Right lobe of liver (tissue), 6 donors: ENCODE measurements around the gene TSTD2. TPM values are rescaled to one million over a fixed set of nuclear protein-coding genes. Genes with fewer than 3 reads are reported as not detected.
"Not testable (repeated sequence)": the region's sequence is repeated elsewhere in the genome, so short reads cannot be mapped to it uniquely, and the experiment has no call there.

ENCODE experiments used
- ATAC-seq, 4 donors: fragments of 200-7000 bp; cut with Tn5 transposase; one replicate each; pipeline ENCODE4 v1.9.1; 2020; ENCODE audit warnings: mild to moderate bottlenecking in 4 of 4, moderate library complexity in 4 of 4
- DNase-seq, 3 donors: peaks; one replicate each; pipeline ENCODE4 v3.0.0-alpha.2; 2020
- H3K27ac ChIP-seq, 3 donors: fragments of 200-600 bp; one replicate each; pipeline ENCODE4 v1.8.0; 2022
- H3K27me3 ChIP-seq, 2 donors: fragments of 200-600 bp; one replicate each; pipeline ENCODE4 v1.8.0; 2022
- H3K36me3 ChIP-seq, 4 donors: fragments of 200-600 bp; sonication (generic) in 1 of 4; one replicate each; pipeline versions ENCODE4 v1.5.1 to v1.8.0; 2017 to 2022; ENCODE audit warnings: control low read depth in 1 of 4
- H3K4me1 ChIP-seq, 4 donors: fragments of 200-600 bp; sonication (generic) in 1 of 4; one replicate each; pipeline versions ENCODE4 v1.5.1 to v1.8.0; 2017 to 2022; ENCODE audit warnings: control low read depth in 1 of 4
- H3K4me3 ChIP-seq, 3 donors: fragments of 200-600 bp; one replicate each; pipeline ENCODE4 v1.8.0; 2022
- H3K9me3 ChIP-seq, 4 donors: fragments of 200-600 bp; sonication (generic) in 1 of 4; one replicate each; pipeline versions ENCODE4 v1.5.1 to v1.8.0; 2017 to 2022; ENCODE audit warnings: control low read depth in 1 of 4
- CTCF ChIP-seq, 4 donors: fragments of 200-600 bp in 3 of 4; fragments of 450-650 bp in 1 of 4; IDR thresholded peaks; one replicate each; pipeline versions ENCODE4 v1.5.1 to v1.8.0; 2016 to 2022; ENCODE audit warnings: antibody characterized with exemption in 4 of 4, mild to moderate bottlenecking in 2 of 4
- POLR2A ChIP-seq: fragments of 450-650 bp; IDR thresholded peaks from one replicate; pipeline ENCODE4 v1.6.1; 2017; ENCODE audit warnings: antibody characterized with exemption, mild to moderate bottlenecking
- WGBS: methylation state at CpG from one replicate; pipeline ENCODE4 v1.1.6; 2018; ENCODE audit warnings: low coverage, low lambda C conversion rate; ENCODE audit not compliant: insufficient coverage; ENCODE audit errors: missing lambda C conversion rate; 5-methylcytosine and 5-hydroxymethylcytosine counted together
- intact Hi-C, 2 donors: fragments of 100-400 bp; cut with DNase I; formaldehyde crosslinking; loops; one replicate each; pipeline versions ENCODE4 v1.11.2 to v1.14.1; 2022
- total RNA-seq, 6 experiments: library from RNA; depleted of rRNA in 2 of 6; stranded (reverse); fragments of >200 nt in 2 of 6; fragmentation: NEBNext Ultra II Directional in 3 of 6; extraction: Animal tissue kit (Norgen Biotek cat#: 25700) in 3 of 6; gene quantifications; one replicate each; pipeline versions ENCODE4 v1.1.0 to v1.2.4, GENCODE V29; 2016 to 2023
- donor health status: DM: no; HTN: yes; CAD: no.
- donor health status: DM: no; HTN: no; CAD: no.
- donor health status: DM: no; HTN: no; CAD: no.
- donor health status: DM: no; HTN: yes; CAD: no.
- donor health status: DM: no; HTN: yes; CAD: no.

TSTD2 gene
- total RNA-seq, 6 experiments from 2014 or later, result 7.9 to 10.2 (median 9.0) TPM

GRCh38 chr9:97592126-97592525 lies 41.0 kb downstream of the TSTD2 start:
- Histone ChIP-seq H3K9me3 (no peaks in the 10 kb centered on the region), H3K36me3 (no peaks in the 10 kb centered on the region), H3K27ac (no peak overlapping the region), H3K4me3 (no peak overlapping the region), H3K4me1 (no peaks in the 10 kb centered on the region), H3K27me3 (no peaks in the 10 kb centered on the region)
- no peak for DNase-seq
- no peak for TF ChIP-seq POLR2A
- TF ChIP-seq CTCF (IDR thresholded peaks at IDR 0.05), result no peak
- WGBS, result 86% methylated on average over 1 of the region's 1 CpG
- ATAC-seq, result peak in 1 of 4 donors; percentile 15
- intact Hi-C loops, result no loop called here

- H3K9me3 ChIP-seq, result no peaks in the 10 kb centered on the region
- no peak overlapping the region for H3K4me3 ChIP-seq
- no peak overlapping the region for H3K27ac ChIP-seq
- intact Hi-C loops, result no loop called here
- TF ChIP-seq POLR2A (no peak), CTCF (IDR thresholded peaks at IDR 0.05) (no peak)
- ATAC-seq (peak in 2 of 4 donors; percentile 42 to 47), DNase-seq (no peak)
- WGBS, result 77% methylated on average over 6 of the region's 6 CpGs
- H3K4me1 ChIP-seq, result no peaks in the 10 kb centered on the region
- no peaks in the 10 kb centered on the region for H3K36me3 ChIP-seq
- H3K27me3 ChIP-seq, result no peaks in the 10 kb centered on the region
Measured at GRCh38 chr9:97591535-97591934, 41.6 kb downstream of the TSTD2 start.

GRCh38 chr9:97586909-97587308 lies 46.3 kb downstream of the TSTD2 start:
- not testable (repeated sequence) for H3K4me3 ChIP-seq, ATAC-seq

GRCh38 chr9:97584778-97585177 lies 48.4 kb downstream of the TSTD2 start:
- H3K27ac ChIP-seq, H3K4me1 ChIP-seq, ATAC-seq, H3K9me3 ChIP-seq, H3K4me3 ChIP-seq, H3K27me3 ChIP-seq, DNase-seq, intact Hi-C loops, H3K36me3 ChIP-seq: not testable (repeated sequence)
- 100% methylated on average over 1 of the region's 2 CpGs for WGBS

More at GRCh38 chr9:97586909-97587308, 46.3 kb downstream of the TSTD2 start:
- H3K4me1 ChIP-seq, H3K9me3 ChIP-seq, H3K27ac ChIP-seq, intact Hi-C loops, H3K36me3 ChIP-seq, H3K27me3 ChIP-seq, DNase-seq: not testable (repeated sequence)
- WGBS, result 97% methylated on average over 7 of the region's 7 CpGs

GRCh38 chr9:97581590-97581989 lies 51.6 kb downstream of the TSTD2 start:
- WGBS, result no CpG with 5 or more reads among the region's 3 CpGs
- intact Hi-C loops, H3K4me3 ChIP-seq, DNase-seq, H3K4me1 ChIP-seq, H3K27ac ChIP-seq, H3K36me3 ChIP-seq, H3K27me3 ChIP-seq, H3K9me3 ChIP-seq, ATAC-seq: not testable (repeated sequence)

GRCh38 chr9:97579914-97580313 lies 53.3 kb downstream of the TSTD2 start:
- ATAC-seq (no peak), DNase-seq (peak in 1 of 3 donors; percentile 7)
- 74% methylated on average over 2 of the region's 2 CpGs for WGBS
- Histone ChIP-seq H3K4me1 (no peaks in the 10 kb centered on the region), H3K27ac (no peak overlapping the region), H3K9me3 (no peaks in the 10 kb centered on the region), H3K36me3 (no peaks in the 10 kb centered on the region), H3K27me3 (no peaks in the 10 kb centered on the region), H3K4me3 (no peak overlapping the region)
- intact Hi-C loops, result no loop called here
- TF ChIP-seq CTCF (IDR thresholded peaks at IDR 0.05) (no peak), POLR2A (no peak)
